H1 (cell line): ENCODE data around the gene TMUB2. TPM values are rescaled to one million over a fixed set of nuclear protein-coding genes. Genes with fewer than 3 reads are reported as not detected.

Experiments
- CTCF ChIA-PET: fragments of 300-600 bp; sonication (Branson Sonifier 250); formaldehyde crosslinking; loops from one replicate; lab custom pipeline; 2021; ENCODE audit not compliant: partially characterized antibody; lab: Charles Lee
- POLR2A ChIA-PET: fragments of 300-600 bp; sonication (Branson Sonifier 250); formaldehyde crosslinking; loops from one replicate; lab custom pipeline; 2021; ENCODE audit warnings: inconsistent platforms; ENCODE audit not compliant: partially characterized antibody; lab: Charles Lee
- DNase-seq, 2 experiments: peaks; one replicate each; pipeline versions ENCODE4 v3.0.0 to v3.0.0-alpha.2; 2010 to 2022; ENCODE audit warnings: low spot score in 2 of 2, low read depth in 1 of 2, mixed read lengths in 1 of 2
- FAIRE-seq: peaks from 2 replicates; lab custom pipeline; 2011; peaks lifted over from hg19 to GRCh38; lab: Jason Lieb, UNC
- H2AFZ ChIP-seq: 2 replicates; pipeline ENCODE4 v1.8.1; 2012; ENCODE audit warnings: low read length, inconsistent platforms
- H2AK5ac ChIP-seq: 2 replicates; pipeline ENCODE4 v1.6.1; 2013; ENCODE audit warnings: low read depth, low read length
- H2BK120ac ChIP-seq: replicated peaks from 2 replicates; pipeline ENCODE3; 2013; ENCODE audit warnings: low read depth, low read length, inconsistent platforms
- H2BK12ac ChIP-seq: 2 replicates; pipeline ENCODE4 v1.6.1; 2013; ENCODE audit warnings: low read depth, low read length
- H2BK15ac ChIP-seq: 2 replicates; pipeline ENCODE4 v1.6.1; 2013; ENCODE audit warnings: low read length
- H2BK20ac ChIP-seq: 2 replicates; pipeline ENCODE4 v1.6.1; 2013; ENCODE audit warnings: low read length
- H2BK5ac ChIP-seq: 2 replicates; pipeline ENCODE4 v1.6.1; 2013; ENCODE audit warnings: low read depth, low read length
- H3K14ac ChIP-seq: 2 replicates; pipeline ENCODE4 v1.6.1; 2013; ENCODE audit warnings: inconsistent platforms; ENCODE audit not compliant: insufficient read length
- H3K18ac ChIP-seq: 2 replicates; pipeline ENCODE4 v1.6.1; 2013; ENCODE audit warnings: low read length; ENCODE audit errors: extremely low read depth
- H3K23ac ChIP-seq: 2 replicates; pipeline ENCODE4 v1.6.1; 2013; ENCODE audit warnings: inconsistent platforms; ENCODE audit not compliant: insufficient read length
- H3K23me2 ChIP-seq: 2 replicates; pipeline ENCODE4 v1.6.1; 2013; ENCODE audit warnings: low read depth, low read length
- H3K27ac ChIP-seq: 2 replicates; pipeline ENCODE4 v1.6.1; 2011; ENCODE audit warnings: low read depth, low read length, inconsistent platforms
- H3K27me3 ChIP-seq, 4 experiments: replicated peaks in 1 of 4; 1 replicate in 1 of 4; 2 replicates in 3 of 4; pipeline versions ENCODE4 v1.6.1 to v1.8.1; 2011 to 2013; ENCODE audit warnings: low read length in 3 of 4, mild to moderate bottlenecking in 3 of 4, inconsistent platforms in 2 of 4, mixed read lengths in 2 of 4, moderate library complexity in 1 of 4; ENCODE audit not compliant: control insufficient read depth in 3 of 4, insufficient read depth in 3 of 4; ENCODE audit errors: extremely low read depth in 1 of 4
- H3K36me3 ChIP-seq, 4 experiments: 2 replicates each; pipeline versions ENCODE4 v1.6.1 to v1.8.1; 2011 to 2013; ENCODE audit warnings: mild to moderate bottlenecking in 4 of 4, low read length in 3 of 4, moderate library complexity in 2 of 4, control low read depth in 1 of 4, inconsistent platforms in 1 of 4; ENCODE audit not compliant: insufficient read depth in 4 of 4, control insufficient read depth in 2 of 4
- H3K4ac ChIP-seq: replicated peaks from 2 replicates; pipeline ENCODE3; 2013; ENCODE audit warnings: low read length, low read depth, mixed read lengths, inconsistent platforms; ENCODE audit not compliant: insufficient read length
- H3K4me1 ChIP-seq, 4 experiments: replicated peaks in 1 of 4; 1 replicate in 1 of 4; 2 replicates in 3 of 4; pipeline versions ENCODE4 v1.6.1 to v1.8.1; 2011 to 2013; ENCODE audit warnings: low read length in 3 of 4, inconsistent platforms in 2 of 4, mixed read lengths in 1 of 4; ENCODE audit not compliant: insufficient read depth in 4 of 4, control insufficient read depth in 3 of 4
- H3K4me2 ChIP-seq, 2 experiments: 2 replicates each; pipeline versions ENCODE4 v1.6.1 to v1.8.1; 2011 to 2013; ENCODE audit warnings: low read depth in 2 of 2, low read length in 2 of 2, control low read depth in 1 of 2, inconsistent platforms in 1 of 2, mild to moderate bottlenecking in 1 of 2; ENCODE audit not compliant: insufficient read depth in 1 of 2
- H3K4me3 ChIP-seq, 4 experiments: fragments of 200-600, 300-600 bp in 1 of 4; sonication (generic), shearing (Covaris generic), sonication (Bioruptor Twin) in 1 of 4; 2 replicates each; pipeline versions ENCODE4 v1.5.1 to v1.8.1; 2011 to 2016; ENCODE audit warnings: low read length in 4 of 4, low read depth in 3 of 4, control low read depth in 2 of 4, inconsistent platforms in 2 of 4, mild to moderate bottlenecking in 2 of 4, mixed read lengths in 1 of 4, moderate library complexity in 1 of 4; ENCODE audit not compliant: insufficient read depth in 2 of 4; ENCODE audit errors: extremely low read depth in 1 of 4
- H3K56ac ChIP-seq: replicated peaks from 2 replicates; pipeline ENCODE3; 2013; ENCODE audit warnings: low read depth, mild to moderate bottlenecking, mixed read lengths, low read length, inconsistent platforms; ENCODE audit not compliant: insufficient read length
- H3K79me1 ChIP-seq: 2 replicates; pipeline ENCODE4 v1.6.1; 2013; ENCODE audit warnings: low read depth, low read length, control low read depth
- H3K79me2 ChIP-seq, 2 experiments: 2 replicates each; pipeline versions ENCODE4 v1.6.1 to v1.8.1; 2012 to 2013; ENCODE audit warnings: low read length in 2 of 2, mild to moderate bottlenecking in 2 of 2, inconsistent platforms in 1 of 2; ENCODE audit not compliant: insufficient read depth in 2 of 2, control insufficient read depth in 1 of 2
- H3K9ac ChIP-seq, 4 experiments: replicated peaks in 1 of 4; 1 replicate in 1 of 4; 2 replicates in 3 of 4; pipeline versions ENCODE4 v1.6.1 to v1.8.1; 2011 to 2013; ENCODE audit warnings: low read depth in 3 of 4, low read length in 3 of 4, control low read depth in 2 of 4, mild to moderate bottlenecking in 2 of 4, moderate library complexity in 2 of 4, inconsistent platforms in 1 of 4; ENCODE audit errors: extremely low read depth in 1 of 4
- H3K9me3 ChIP-seq, 2 experiments: 2 replicates each; pipeline versions ENCODE4 v1.6.1 to v1.8.1; 2012 to 2013; ENCODE audit warnings: mild to moderate bottlenecking in 2 of 2, moderate library complexity in 2 of 2, control low read depth in 1 of 2, inconsistent platforms in 1 of 2, low read depth in 1 of 2, low read length in 1 of 2, mixed read lengths in 1 of 2; ENCODE audit not compliant: insufficient read depth in 2 of 2
- H4K20me1 ChIP-seq, 2 experiments: replicated peaks in 1 of 2; 2 replicates each; pipeline versions ENCODE3 to v1.8.1; 2011 to 2013; ENCODE audit warnings: inconsistent platforms in 2 of 2, low read length in 2 of 2, mild to moderate bottlenecking in 1 of 2; ENCODE audit not compliant: insufficient read depth in 2 of 2, control insufficient read depth in 1 of 2
- H4K5ac ChIP-seq: 2 replicates; pipeline ENCODE4 v1.6.1; 2013; ENCODE audit warnings: low read length, low read depth, mixed read lengths, inconsistent platforms; ENCODE audit not compliant: insufficient read length
- H4K8ac ChIP-seq: 2 replicates; pipeline ENCODE4 v1.8.0; 2013; ENCODE audit warnings: mild to moderate bottlenecking, moderate library complexity, low read length, inconsistent platforms; ENCODE audit not compliant: insufficient read depth; ENCODE audit errors: extremely low read depth
- H4K91ac ChIP-seq: replicated peaks from 2 replicates; pipeline ENCODE3; 2013; ENCODE audit warnings: low read length, mixed read lengths, inconsistent platforms; ENCODE audit not compliant: insufficient read length
- BCL11A ChIP-seq, 2 experiments: IDR thresholded peaks; one replicate each; pipeline ENCODE4 v1.6.1; 2011; ENCODE audit warnings: low read depth in 2 of 2, low read length in 2 of 2, mild to moderate bottlenecking in 2 of 2
- CTCF ChIP-seq, 3 experiments: IDR thresholded peaks; 1 replicate in 2 of 3; 2 replicates in 1 of 3; pipeline versions ENCODE4 v1.5.1 to v1.6.1; 2011; ENCODE audit warnings: low read length in 3 of 3, mild to moderate bottlenecking in 3 of 3, inconsistent platforms in 2 of 3, low read depth in 1 of 3, moderate library complexity in 1 of 3; ENCODE audit not compliant: insufficient read depth in 1 of 3; ENCODE audit errors: control extremely low read depth in 1 of 3
- KDM1A ChIP-seq: fragments of 200-600, 300-600 bp; sonication (generic); IDR thresholded peaks from 2 replicates; pipeline ENCODE4 v1.7.1; 2016; ENCODE audit warnings: mild to moderate bottlenecking, low read length, borderline replicate concordance
- NANOG ChIP-seq: IDR thresholded peaks from 2 replicates; pipeline ENCODE4 v1.6.1; 2011; ENCODE audit warnings: low read length, low read depth, mild to moderate bottlenecking, inconsistent platforms; ENCODE audit not compliant: insufficient read depth, poor library complexity, severe bottlenecking
- TAF1 ChIP-seq: IDR thresholded peaks from 2 replicates; pipeline ENCODE4 v1.6.1; 2011; ENCODE audit warnings: mild to moderate bottlenecking, low read depth, low read length
- USF2 ChIP-seq: IDR thresholded peaks from 2 replicates; pipeline ENCODE4 v1.6.1; 2011; ENCODE audit warnings: low read length, improper control_type of control experiment
- whole genome bisulfite sequencing, 2 experiments: shearing (Covaris generic) in 1 of 2; methylation state at CpG; one replicate each; pipeline versions ENCODE4 v1.1.6 to v1.1.7; 2013 to 2015; ENCODE audit warnings: low lambda C conversion rate in 2 of 2, mixed read lengths in 2 of 2, inconsistent platforms in 1 of 2, low coverage in 1 of 2, missing lambda C conversion rate in 1 of 2; ENCODE audit not compliant: insufficient replicate concordance in 2 of 2, insufficient coverage in 1 of 2, insufficient read length in 1 of 2; ENCODE audit errors: extremely low coverage in 1 of 2, missing lambda C conversion rate in 1 of 2; 5-methylcytosine and 5-hydroxymethylcytosine counted together
- polyA plus RNA-seq, 7 experiments: library from polyadenylated mRNA; depleted of rRNA in 3 of 7; stranded (reverse) in 5 of 7; unstranded in 2 of 7; fragments of >200 nt in 5 of 7; fragments of 200-250 nt in 2 of 7; gene quantifications; 1 replicate in 5 of 7; 2 replicates in 1 of 7; 4 replicates in 1 of 7; pipeline versions ENCODE4 v1.2.1 to v1.2.3, GENCODE V29; 2011 to 2013; ENCODE audit warnings: missing spikeins in 2 of 7, mixed read lengths in 2 of 7
- total RNA-seq: library from RNA; stranded (reverse); fragmentation: NEBNext Ultra II Directional; extraction: Animal tissue kit (Norgen Biotek cat#: 25700); gene quantifications from 2 replicates; pipeline ENCODE4 v1.2.1, GENCODE V29; 2021

The TMUB2 gene
- total and polyA plus RNA-seq, 2 of the 8 experiments (the other 6 are each of a cell fraction or from before 2014, with no cell fraction given) = 18.5 to 30.5 TPM

DNA sequence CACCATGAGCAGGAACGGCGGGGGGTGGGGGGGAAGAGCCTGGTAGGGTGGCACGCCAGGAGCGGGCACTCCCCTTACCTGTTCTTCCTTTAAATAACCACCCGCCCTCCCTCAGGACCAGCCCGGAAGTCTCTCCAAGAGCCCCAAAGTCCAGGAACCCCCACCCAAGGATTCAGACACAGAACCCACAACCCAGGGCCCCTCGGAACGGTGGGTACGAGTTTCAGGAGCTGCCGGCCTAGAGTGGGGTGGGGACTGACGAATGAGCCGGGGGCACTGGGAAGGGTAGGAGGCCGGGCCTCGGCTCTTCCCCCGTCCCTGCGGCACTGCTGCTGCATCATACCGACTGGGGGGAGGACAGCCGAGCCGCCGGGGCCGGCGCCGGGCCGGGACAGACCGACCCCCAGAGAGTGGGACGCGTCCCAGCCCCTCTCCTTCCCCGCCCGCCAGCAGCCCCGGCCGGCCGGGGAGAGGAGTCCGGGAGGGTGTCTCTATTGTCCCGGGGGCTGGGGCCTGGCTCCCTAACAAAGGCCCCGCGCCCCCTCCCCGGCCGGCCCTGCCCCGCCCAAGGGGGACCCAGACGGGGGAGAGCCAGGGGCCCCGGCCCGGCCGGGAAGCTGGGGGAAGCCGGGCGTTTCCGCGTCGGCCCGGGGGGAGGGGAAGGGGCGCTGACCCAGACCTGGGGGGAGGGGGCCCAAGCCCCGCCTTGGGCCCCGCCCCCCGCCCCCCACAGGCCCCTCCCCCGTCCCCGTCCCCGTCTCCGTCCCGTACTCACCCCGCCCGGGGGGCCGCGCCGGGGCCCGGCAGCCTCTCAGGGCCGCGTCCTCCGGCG, 12.2 kb downstream of the TMUB2 start:
- H3K56ac ChIP-seq = peak overlapping the region; percentile 56
- no peak overlapping the region for H2AFZ ChIP-seq
- H2BK15ac ChIP-seq = no peak overlapping the region
- H3K4me2 ChIP-seq = peak overlapping the region; percentile 86 to 97
- FAIRE-seq (no peak), DNase-seq (peak in 1 of 2 experiments; percentile 74)
- ChIA-PET POLR2A (interaction anchor here (0.6 to 8.5 kb wide), 18 partner anchors 9 to 1201 kb away, joined by 3 to 78 read pairs (median 4); partner anchors contain the start of genes GRN, RPL27, TMUB2 and UBTF), CTCF (interaction anchor here (1.1 to 2.7 kb wide), 9 partner anchors 11 to 156 kb away, joined by 3 to 15 read pairs (median 6); partner anchors contain the start of genes GRN, HDAC5 and TMUB2)
- H3K27me3 ChIP-seq = no peaks in the 10 kb centered on the region
- H3K36me3 ChIP-seq = peaks cover 18 to 29% (median 23%) of the 10 kb centered on the region in 4 experiments
- H3K23me2 ChIP-seq = peaks cover 10% of the 10 kb centered on the region
- H3K4me1 ChIP-seq = peaks cover 2 to 21% (median 6%) of the 10 kb centered on the region in 4 experiments
- peaks cover 0 to 8% of the 10 kb centered on the region in 2 experiments for H4K20me1 ChIP-seq
- H3K4me3 ChIP-seq = peak overlapping the region; percentile 77 to 98 (median 82)
- no peak overlapping the region for H2AK5ac ChIP-seq
- H4K91ac ChIP-seq = peak overlapping the region; percentile 37
- H3K9me3 ChIP-seq = no peaks in the 10 kb centered on the region
- H4K5ac ChIP-seq = no peak overlapping the region
- H2BK120ac ChIP-seq = no peak overlapping the region
- H4K8ac ChIP-seq = no peak overlapping the region; the same call in 1 of the 2 replicates
- no peaks in the 10 kb centered on the region; the same call in 1 of the 2 replicates for H3K79me1 ChIP-seq
- WGBS, 2 experiments = 3% methylated on average over 20 of the region's 68 CpGs; no CpG with 5 or more reads in 1 of the 2 experiments
- H3K18ac ChIP-seq = peak overlapping the region; percentile 78
- peak overlapping the region; percentile 64 for H3K27ac ChIP-seq
- H3K4ac ChIP-seq = no peak overlapping the region
- H2BK12ac ChIP-seq = no peak overlapping the region
- peak overlapping the region; percentile 74 to 80 (median 77) for H3K9ac ChIP-seq
- no peak overlapping the region for H2BK20ac ChIP-seq
- H2BK5ac ChIP-seq = peak overlapping the region; percentile 60; the same call in 1 of the 2 replicates
- no peak overlapping the region for H3K23ac ChIP-seq
- H3K79me2 ChIP-seq = peaks cover 0 to 24% of the 10 kb centered on the region in 2 experiments; a peak in 3 of 4 replicates
- no peak overlapping the region for H3K14ac ChIP-seq
- peak; percentile 3 for TF ChIP-seq NANOG
- TF ChIP-seq KDM1A = no peak
- no peak for TF ChIP-seq BCL11A (IDR thresholded peaks at IDR 0.05; ENCODE audit: low read depth in 2 of 2, low read length in 2 of 2)
- TF ChIP-seq USF2 = no peak
- no peak for TF ChIP-seq CTCF (IDR thresholded peaks at IDR 0.05; ENCODE audit: control extremely low read depth in 1 of 3, insufficient read depth in 1 of 3, low read depth in 1 of 3, low read length in 3 of 3)
- TF ChIP-seq TAF1 = 0 out of 2 replicates have a peak, but pooled peaks have one; percentile 16
